K562 (cell line): ENCODE data around the gene RARRES2. TPM values are rescaled to one million over a fixed set of nuclear protein-coding genes. Genes with fewer than 3 reads are reported as not detected.

ENCODE experiments used
- EWSR1 ChIP-seq: fragments of 450-650 bp; IDR thresholded peaks from 2 replicates; pipeline ENCODE4 v1.6.1; 2018; ENCODE audit warnings: borderline replicate concordance, mild to moderate bottlenecking, low read depth, moderate library complexity; ENCODE audit not compliant: partially characterized antibody
- FOSL1 ChIP-seq: fragments of 200-800 bp; sonication (Bioruptor generic); conservative IDR thresholded peaks from 2 replicates; pipeline ENCODE4 v1.6.1; 2016; ENCODE audit warnings: missing genetic modification characterization, missing compliant biosample characterization
- HMGN3 ChIP-seq: IDR thresholded peaks from 2 replicates; pipeline ENCODE4 v1.6.1; 2011; ENCODE audit warnings: borderline replicate concordance, low read depth, mild to moderate bottlenecking, mixed read lengths, low read length; ENCODE audit not compliant: insufficient read length; ENCODE audit errors: extremely low read depth
- KDM2B ChIP-seq: fragments of 250-450 bp; sonication (Bioruptor Pico); IDR thresholded peaks from 2 replicates; pipeline ENCODE4 v1.8.0; 2021; ENCODE audit warnings: mild to moderate bottlenecking, moderate library complexity
- L3MBTL2 ChIP-seq: fragments of 450-650 bp; IDR thresholded peaks from 2 replicates; pipeline ENCODE4 v1.6.1; 2016; ENCODE audit warnings: mild to moderate bottlenecking, moderate library complexity
- MXI1 ChIP-seq: IDR thresholded peaks from 2 replicates; pipeline ENCODE4 v1.6.1; 2011; ENCODE audit warnings: low read depth, mild to moderate bottlenecking, improper control_type of control experiment, low read length
- SMAD4 ChIP-seq: fragments of 250-450 bp; sonication (Bioruptor Pico); conservative IDR thresholded peaks from 2 replicates; pipeline ENCODE4 v1.8.0; 2021; ENCODE audit warnings: inconsistent platforms, mild to moderate bottlenecking, moderate library complexity
- ZNF197 ChIP-seq: fragments of 200-800 bp; sonication (Bioruptor generic); IDR thresholded peaks from 2 replicates; pipeline ENCODE4 v1.6.1; 2016; ENCODE audit warnings: low read depth, missing genetic modification characterization, missing compliant biosample characterization
- polyA plus RNA-seq, 8 experiments: library from polyadenylated mRNA; depleted of rRNA in 4 of 8; stranded (reverse) in 5 of 8; unstranded in 3 of 8; fragments of >200 nt; fragmentation: Nextera tagmentation in 2 of 8; fragmentation: Illumina TruSeq in 1 of 8; extraction: Ambion mirVana in 2 of 8; extraction: Trizol in 1 of 8; gene quantifications; 2 replicates each; pipeline versions ENCODE4 v1.2.1 to v1.2.3, GENCODE V29; 2011 to 2014; ENCODE audit warnings: inconsistent platforms in 1 of 8, missing spikeins in 1 of 8
- total RNA-seq, 7 experiments: library from RNA; depleted of rRNA in 6 of 7; stranded (reverse); fragments of >200 nt in 6 of 7; fragmentation: Illumina TruSeq in 2 of 7; extraction: Trizol in 2 of 7; gene quantifications; 2 replicates each; pipeline versions ENCODE4 v1.2.1 to v1.2.3, GENCODE V29; 2011 to 2021; ENCODE audit warnings: low replicate concordance in 1 of 7
- TF ChIP-seq, protein P1 (sequence below): sonication (generic); formaldehyde crosslinking; IDR thresholded peaks from 2 replicates; pipeline ENCODE4 v1.9.0; 2022; ENCODE audit warnings: mild to moderate bottlenecking, missing genetic modification reagents
- TF ChIP-seq, protein P2 (sequence below), 2 experiments: fragments of 450-650 bp in 1 of 2; sonication (generic) in 1 of 2; formaldehyde crosslinking; conservative IDR thresholded peaks; 2 replicates each; pipeline versions ENCODE4 v1.4.0 to v1.8.1; 2020 to 2022; ENCODE audit warnings: mild to moderate bottlenecking in 1 of 2, missing genetic modification reagents in 1 of 2
- TF ChIP-seq, protein P3 (sequence below): fragments of 250-450 bp; sonication (Bioruptor Pico); IDR thresholded peaks from 2 replicates; pipeline ENCODE4 v1.5.0; 2021; ENCODE audit warnings: mild to moderate bottlenecking, moderate library complexity

Gene RARRES2
- total and polyA plus RNA-seq, 9 of the 15 experiments (the other 6 are each of a cell fraction or from before 2014, with no cell fraction given), result 0.11 to 1.7 (median 0.23) TPM; not detected in 6

DNA sequence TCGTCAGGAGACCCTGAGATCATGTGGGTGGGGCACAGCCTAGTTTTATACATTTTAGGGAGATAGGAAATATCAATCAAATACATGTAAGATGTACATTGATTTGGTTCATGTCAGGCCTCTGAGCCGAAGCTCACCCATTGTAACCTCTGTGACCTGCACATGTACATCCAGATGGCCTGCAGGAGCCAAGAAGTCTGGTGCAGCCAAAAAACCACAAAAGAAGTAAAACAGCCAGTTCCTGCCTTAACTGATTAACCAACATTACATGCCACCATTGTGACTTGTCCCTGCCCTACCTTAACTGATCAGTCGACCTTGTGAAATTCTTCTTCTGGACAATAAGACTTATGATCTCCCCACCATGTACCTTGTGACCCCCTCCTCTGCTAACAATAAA lies 34.3 kb downstream of the RARRES2 start (continued):
- TF ChIP-seq HMGN3 (no peak), EWSR1 (no peak), ZNF197 (CRISPR knock-in tag) (no peak), SMAD4 (CRISPR knock-in tag) (peak; percentile 66), KDM2B (CRISPR knock-in tag) (no peak), FOSL1 (tag) (no peak), MXI1 (no peak), L3MBTL2 (no peak)
- TF ChIP-seq, protein P1, sequence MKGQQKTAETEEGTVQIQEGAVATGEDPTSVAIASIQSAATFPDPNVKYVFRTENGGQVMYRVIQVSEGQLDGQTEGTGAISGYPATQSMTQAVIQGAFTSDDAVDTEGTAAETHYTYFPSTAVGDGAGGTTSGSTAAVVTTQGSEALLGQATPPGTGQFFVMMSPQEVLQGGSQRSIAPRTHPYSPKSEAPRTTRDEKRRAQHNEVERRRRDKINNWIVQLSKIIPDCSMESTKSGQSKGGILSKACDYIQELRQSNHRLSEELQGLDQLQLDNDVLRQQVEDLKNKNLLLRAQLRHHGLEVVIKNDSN (CRISPR knock-in tag), result no peak
- TF ChIP-seq, protein P2, sequence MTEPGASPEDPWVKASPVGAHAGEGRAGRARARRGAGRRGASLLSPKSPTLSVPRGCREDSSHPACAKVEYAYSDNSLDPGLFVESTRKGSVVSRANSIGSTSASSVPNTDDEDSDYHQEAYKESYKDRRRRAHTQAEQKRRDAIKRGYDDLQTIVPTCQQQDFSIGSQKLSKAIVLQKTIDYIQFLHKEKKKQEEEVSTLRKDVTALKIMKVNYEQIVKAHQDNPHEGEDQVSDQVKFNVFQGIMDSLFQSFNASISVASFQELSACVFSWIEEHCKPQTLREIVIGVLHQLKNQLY (CRISPR knock-in tag; conservative IDR thresholded peaks at IDR 0.05), result no peak
- TF ChIP-seq, protein P3, sequence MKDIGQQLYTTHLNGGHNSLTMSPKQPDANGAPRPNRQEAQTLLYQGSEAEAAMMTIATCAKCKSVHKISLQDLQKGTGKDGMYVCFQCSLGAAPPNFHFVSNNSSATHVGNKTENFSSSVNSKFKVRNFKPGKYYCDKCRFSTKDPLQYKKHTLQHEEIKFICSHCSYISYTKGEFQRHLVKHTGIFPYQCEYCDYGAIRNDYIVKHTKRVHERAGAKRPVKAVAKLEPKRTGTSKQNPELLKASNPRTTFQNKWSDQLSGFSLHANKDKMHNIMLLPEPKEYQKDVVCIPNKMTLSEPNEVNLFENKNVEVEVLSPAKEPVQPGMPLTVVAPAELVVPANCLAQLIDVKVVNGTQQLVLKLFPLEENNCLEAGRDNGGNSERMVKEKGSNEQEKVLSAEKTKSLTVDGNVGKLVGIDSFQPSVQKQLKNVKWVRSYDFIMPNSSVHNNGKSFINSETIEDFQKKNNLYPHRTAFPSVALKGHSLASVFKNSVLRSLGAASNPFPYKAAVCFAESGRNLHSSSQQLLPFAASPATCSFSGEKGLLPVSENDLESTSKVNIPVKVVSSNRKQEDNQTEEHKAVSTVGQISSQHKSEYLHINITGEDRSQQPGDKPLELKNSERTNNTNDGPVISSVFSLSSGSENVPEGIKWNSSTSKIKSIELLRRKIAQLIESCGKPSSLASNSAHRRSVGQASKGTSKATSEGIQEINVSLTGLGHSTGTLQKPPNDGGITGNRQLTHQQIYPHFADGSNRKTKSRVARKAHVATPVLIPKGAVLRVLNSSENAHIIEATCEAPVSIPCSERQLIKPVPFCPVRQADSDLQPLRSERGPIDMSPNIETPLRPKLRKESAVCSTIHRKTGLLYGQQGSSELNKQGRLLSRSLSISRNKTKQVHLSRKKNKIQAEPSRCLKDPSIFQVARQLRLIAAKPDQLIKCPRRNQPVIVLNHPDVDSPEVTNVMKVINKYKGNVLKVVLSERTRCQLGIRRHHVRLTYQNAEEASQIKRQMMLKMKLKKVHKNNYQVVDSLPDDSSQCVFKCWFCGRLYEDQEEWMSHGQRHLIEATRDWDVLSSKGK (CRISPR knock-in tag), result no peak
